Glomerular visceral epithelial cell (primary cell): Measurements from ENCODE around the gene INS.
"Not testable (repeated sequence)": the region's sequence is repeated elsewhere in the genome, so short reads cannot be mapped to it uniquely, and the experiment has no call there.

Experiments used
- DNase-seq: peaks from one replicate; pipeline ENCODE4 v3.0.0-alpha.2; 2016; ENCODE audit errors: extremely low spot score

INS gene

DNA sequence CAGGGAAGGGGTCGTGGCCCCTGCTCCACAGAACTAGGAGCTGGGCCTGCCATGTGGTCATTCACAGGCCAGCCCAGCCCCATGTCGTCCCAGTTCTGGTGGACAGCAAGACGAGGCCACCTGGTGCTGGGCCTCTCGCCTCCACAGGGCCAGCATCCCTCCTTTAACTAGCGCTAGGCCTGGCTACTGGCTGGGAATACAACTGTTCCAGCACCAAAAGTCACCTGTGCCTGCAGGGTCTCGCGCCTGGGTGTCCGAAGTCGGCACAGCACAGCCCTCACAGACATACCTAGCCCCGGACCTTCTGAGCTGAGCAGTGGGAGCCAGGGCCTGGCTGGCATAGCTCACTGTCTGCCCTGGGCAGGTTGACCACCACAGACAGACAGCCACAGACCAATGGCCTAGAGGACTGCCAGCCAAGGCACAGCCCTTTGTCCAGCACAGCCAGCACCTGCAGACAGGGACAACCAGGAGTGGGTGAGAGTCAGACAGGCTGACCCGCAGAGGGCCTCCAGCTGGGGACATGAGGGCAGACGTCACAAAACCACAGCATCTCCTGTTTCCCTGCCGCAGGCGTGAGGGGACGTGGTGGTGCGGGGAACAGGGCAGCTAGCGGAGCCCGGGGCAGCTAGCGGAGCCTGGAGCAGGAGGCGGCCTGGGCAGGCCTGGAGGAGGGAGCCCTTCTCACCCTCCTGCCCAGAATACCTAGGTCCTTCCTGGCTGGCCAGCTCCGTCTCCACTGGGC, 37.8 kb upstream of the INS start:
- no peak for DNase-seq

DNA sequence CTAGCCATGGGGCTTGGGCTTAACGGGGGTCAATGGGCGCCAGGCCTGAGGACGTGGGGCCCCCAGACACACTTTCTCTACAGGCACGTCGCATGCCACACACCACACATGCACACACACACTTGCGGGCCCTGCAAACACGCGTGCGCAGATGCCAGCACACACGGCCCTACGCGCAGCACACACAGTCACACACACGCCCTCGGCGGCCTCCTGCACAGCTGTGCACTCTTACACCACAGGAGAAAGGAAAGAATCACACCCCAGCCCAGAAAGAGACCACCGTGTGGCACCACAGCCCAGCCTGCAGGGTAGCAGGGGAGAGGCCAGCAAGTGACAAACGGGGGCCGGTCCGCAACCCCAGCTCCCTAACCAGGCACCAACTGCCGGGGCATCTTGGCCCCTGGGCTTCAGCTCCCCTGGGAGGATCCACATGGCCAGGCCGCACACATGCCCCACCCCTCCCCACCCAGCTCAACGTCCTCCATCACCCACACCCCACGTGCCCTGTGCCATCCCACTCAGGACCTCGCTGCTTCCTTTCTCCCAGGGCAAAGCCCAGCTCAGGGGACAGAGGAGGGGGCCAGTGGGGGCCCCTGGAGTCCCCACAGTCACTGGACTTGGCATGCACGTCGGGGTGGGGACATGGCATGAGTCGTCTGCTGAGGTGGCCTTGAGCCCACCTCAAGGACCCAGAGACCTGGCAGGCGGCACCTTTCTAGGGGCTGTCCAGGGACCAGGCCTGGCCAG, 36.9 kb upstream of the INS start:
- no peak for DNase-seq

DNA sequence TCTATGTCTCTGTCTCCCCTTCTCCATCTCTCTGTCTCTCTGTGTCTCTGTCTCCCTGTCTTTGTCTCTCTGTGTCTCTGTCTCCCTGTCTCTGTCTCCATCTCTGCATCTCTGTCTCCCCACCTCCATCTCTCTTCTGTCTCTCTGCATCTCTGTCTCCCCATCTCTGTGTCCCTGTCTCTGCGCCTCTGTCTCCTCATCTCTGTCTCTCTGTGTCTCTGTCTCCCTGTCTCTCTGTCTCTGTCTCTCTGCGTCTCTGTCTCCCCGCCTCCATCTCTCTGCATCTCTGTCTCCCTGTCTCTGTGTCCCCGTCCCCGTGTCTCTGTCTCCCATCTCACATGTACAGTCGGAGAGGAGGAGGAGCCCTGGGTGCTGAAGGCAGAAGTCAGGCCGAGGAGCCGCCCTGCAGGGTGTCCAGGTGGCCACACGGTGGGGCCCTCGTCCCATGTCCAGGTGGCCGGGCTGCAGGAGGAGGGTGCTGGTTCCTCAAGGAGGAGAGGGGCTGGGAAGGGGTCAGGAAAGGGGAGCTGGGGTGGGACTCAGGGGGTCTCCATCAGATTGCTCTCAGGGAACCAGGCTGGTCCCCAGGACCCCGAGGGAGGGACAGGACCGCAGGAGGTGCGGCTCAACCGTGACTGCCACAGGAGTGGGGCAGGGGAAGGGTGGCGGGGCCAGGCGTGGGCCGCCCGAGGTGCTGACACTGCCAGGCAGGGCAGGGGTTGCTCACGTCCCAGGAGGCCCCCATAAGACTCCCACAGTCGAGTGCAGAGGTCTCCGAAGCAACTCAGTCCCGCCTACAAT, 36.2 kb upstream of the INS start:
- DNase-seq: peak; percentile 68

GRCh38 chr11:2195756-2196088, 34.7 kb upstream of the INS start:
- no peak for DNase-seq

DNA sequence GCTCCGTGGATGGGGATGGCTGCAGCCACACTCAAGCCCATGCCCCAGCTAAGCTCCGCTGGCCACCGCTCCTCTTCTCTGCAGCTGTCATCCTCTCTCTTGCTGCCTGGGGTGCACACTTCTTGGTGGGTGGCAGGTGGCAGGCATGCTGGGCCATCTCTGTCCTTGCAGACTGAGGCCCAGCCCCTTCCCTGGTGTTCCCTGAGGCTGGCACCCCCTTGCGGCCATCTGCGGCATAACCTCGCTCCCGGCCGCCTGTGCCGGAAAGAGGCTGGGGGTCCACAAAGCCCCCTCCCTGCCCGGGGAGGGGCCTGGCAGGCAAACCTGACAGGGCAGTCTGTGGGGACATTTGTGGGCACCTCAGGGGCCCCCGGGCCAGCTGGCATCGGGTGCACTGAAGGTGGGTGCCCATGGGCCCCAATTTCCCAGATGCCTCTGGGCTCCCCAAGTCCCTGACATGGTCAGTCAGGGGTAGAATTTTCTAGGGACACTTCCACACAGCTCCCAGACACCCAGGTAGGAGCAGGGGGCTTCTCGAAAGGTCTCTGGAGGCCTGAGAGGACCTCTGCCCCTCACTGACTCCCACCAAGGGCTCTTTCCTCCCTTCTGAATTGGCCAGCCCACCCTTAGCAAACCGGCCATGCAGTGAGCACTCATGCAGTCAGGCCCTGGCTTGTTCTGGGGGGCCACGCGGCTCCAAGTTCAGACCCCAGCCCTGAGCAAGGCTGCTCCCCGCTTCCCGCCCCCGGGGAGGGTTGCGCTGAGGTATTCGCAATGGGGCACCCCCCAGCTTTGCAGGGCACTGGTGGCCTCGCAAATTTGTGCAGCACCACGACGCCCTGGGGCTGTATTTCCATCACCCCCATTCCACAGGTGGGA, 34.1 kb upstream of the INS start:
- DNase-seq: peak; percentile 23

- DNase-seq: not testable (repeated sequence)
These were observed 33.0 kb upstream of the INS start for GRCh38 chr11:2193888-2194595.

GRCh38 chr11:2193099-2193887, 32.3 kb upstream of the INS start:
- no peak for DNase-seq

GRCh38 chr11:2192435-2192834, 31.4 kb upstream of the INS start:
- no peak for DNase-seq

DNA sequence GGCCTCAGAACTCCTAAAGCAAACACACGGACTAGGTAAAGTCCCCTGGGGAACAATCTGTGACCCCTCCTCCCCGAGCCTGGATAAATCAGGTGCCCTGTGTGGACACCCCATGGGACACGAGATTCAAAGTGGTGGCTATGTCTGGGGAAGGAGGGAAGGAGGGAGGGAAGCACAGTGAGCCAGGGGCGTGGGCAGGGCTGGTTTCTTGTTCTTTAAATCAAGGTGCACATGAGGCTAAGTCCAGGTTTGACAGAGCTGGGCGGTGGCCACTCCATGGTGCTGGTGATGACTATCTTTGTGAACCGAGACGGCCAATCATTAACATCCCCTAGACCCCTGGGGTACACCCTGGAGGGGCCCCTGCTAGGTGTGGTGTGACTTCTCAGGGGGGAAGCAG, 30.9 kb upstream of the INS start:
- DNase-seq: no peak

DNA sequence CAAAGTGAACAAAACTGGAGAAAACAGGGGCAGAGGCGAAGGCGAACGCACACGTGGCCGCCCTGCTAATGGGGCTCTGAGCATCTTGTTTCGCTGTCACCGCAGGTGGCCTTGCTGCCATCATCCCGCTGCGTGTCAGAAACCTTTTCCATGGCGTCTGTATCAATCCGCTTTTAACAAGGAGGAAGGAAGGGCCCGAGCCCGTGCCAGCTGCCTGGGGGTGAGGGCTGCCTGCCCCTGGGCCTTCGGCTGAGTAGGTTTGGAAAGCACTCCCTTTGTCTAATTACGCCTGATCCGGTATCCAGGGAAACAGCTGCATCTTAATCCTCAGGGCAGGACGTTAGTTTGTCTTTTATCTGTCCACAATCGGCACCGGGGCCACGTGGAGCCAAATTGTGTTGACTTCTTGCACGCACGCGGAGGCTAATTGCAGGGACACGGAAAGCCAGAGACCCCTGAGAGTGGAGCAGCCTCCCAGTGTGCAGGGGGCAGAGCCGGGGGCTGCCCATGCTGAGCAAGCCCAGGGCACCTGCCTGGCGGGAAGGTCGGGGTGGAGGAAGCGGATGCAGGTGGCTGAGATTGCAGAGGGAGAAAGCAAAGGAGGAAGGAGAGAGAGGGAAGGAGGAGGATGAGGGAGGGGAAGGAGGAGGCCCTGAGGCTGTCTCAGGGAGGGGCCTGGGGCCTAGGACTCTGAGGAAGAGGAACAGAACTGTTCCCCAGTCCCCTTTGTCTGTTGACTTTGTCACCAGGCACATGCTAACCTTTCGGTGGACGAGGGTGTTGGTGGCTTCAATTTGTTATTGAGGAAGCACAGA, 29.9 kb upstream of the INS start:
- no peak for DNase-seq

GRCh38 chr11:2189938-2190656, 29.1 kb upstream of the INS start:
- DNase-seq: no peak

DNA sequence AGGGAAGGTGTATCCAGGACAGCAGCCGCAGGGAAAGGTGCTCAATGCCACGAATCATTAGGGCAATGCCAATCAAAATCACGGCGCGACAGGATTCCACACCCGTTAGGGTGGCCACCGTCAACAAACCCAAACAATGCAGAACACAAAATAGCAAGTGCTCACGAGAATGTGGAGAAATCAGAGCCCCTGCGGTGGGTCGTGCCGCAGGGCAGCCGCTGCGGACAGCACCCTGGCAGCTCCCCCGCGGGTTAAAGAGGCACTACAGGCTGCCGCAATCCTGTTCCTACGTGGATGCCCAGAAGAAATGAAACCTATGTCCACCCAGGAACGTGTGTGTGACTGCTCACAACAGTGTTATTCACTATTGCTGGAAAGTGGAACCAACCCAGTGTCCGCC, 27.7 kb upstream of the INS start:
- DNase-seq: no peak

GRCh38 chr11:2187280-2187707, 26.3 kb upstream of the INS start:
- no peak for DNase-seq

DNA sequence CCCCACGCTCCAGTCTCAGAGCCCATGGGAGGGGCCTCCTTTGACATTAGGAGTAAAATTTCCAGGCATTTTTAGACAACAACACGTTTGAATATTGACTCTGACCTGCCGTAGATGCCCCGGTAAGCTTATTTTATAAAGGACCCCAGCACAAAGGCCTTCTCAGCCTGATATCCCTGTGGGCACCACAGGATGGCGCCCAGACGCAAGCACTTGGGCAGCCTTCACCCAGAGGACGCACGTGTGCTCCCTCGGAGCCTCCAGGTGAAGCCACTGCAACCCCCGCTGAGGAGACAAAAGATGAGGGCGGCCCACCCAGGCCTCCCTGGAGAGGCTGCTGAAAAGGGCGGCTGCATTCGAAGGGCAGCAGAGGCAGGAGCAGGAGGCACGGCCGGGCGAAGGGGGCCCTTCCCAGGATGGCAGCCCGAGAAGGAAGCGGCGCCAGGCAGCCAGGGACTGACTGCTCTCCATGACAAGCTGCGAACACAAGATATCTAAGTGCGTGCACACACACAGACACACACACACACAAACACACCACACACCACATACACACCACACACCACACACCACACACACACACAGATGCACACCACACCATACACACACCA, 25.8 kb upstream of the INS start:
- DNase-seq: peak; percentile 22

GRCh38 chr11:2185324-2186085, 24.5 kb upstream of the INS start:
- no peak for DNase-seq

GRCh38 chr11:2182692-2183474, 21.9 kb upstream of the INS start:
- no peak for DNase-seq

GRCh38 chr11:2182075-2182474, 21.1 kb upstream of the INS start:
- DNase-seq: no peak
